ENCODE data around the gene SHC3. TPM values are rescaled to one million over a fixed set of nuclear protein-coding genes. Genes with fewer than 3 reads are reported as not detected.

SHC3 gene
- total and polyA plus RNA-seq, 9 of the 15 experiments (the other 6 are each of a cell fraction or from before 2014, with no cell fraction given), result not detected

DNA sequence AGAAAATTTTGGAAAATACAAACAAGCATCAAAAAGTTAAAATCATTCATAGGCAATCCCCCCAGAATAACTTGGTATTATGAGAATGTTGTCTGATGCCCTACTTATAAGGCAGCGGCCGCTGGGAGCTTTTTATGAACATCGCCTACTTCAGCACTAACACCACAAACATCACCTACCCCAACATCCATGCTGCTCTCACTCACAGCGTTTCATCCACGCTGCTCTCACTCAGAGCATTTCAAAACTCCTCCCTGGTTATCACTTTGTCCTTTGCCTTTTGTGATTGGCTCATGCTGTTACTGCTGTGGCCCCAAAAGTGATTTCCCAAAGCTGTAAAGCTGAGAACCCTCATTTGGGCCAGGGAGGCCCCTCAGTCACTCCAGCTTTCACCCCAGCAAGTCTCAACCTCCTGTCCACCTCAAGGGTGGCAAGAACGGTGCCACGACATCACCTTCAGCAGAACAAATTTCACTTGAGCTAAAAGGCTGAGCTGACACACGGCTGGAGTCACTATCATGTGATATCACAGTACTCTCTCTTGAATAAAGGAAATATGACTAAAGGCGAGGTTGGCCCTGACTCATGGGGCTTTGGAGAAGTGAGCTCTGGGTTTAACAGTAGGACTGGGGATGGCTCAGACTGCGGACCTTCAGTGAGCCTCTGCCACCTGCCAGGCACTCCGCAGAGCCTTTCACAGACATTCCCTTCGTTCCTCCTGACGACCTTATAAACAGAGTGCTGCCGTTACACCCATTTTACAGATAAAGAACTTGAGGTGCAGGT lies 25.2 kb downstream of the SHC3 start (continued):
- TF ChIP-seq, protein P1, sequence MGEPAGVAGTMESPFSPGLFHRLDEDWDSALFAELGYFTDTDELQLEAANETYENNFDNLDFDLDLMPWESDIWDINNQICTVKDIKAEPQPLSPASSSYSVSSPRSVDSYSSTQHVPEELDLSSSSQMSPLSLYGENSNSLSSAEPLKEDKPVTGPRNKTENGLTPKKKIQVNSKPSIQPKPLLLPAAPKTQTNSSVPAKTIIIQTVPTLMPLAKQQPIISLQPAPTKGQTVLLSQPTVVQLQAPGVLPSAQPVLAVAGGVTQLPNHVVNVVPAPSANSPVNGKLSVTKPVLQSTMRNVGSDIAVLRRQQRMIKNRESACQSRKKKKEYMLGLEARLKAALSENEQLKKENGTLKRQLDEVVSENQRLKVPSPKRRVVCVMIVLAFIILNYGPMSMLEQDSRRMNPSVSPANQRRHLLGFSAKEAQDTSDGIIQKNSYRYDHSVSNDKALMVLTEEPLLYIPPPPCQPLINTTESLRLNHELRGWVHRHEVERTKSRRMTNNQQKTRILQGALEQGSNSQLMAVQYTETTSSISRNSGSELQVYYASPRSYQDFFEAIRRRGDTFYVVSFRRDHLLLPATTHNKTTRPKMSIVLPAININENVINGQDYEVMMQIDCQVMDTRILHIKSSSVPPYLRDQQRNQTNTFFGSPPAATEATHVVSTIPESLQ (CRISPR knock-in tag; IDR thresholded peaks at IDR 0.05), result no peak
- TF ChIP-seq ZBTB1 (CRISPR knock-in tag; IDR thresholded peaks at IDR 0.05; ENCODE audit: borderline replicate concordance, low read depth) (no peak), HDGF (IDR thresholded peaks at IDR 0.05) (no peak), TFAM (CRISPR knock-in tag; conservative IDR thresholded peaks at IDR 0.05) (no peak)

DNA sequence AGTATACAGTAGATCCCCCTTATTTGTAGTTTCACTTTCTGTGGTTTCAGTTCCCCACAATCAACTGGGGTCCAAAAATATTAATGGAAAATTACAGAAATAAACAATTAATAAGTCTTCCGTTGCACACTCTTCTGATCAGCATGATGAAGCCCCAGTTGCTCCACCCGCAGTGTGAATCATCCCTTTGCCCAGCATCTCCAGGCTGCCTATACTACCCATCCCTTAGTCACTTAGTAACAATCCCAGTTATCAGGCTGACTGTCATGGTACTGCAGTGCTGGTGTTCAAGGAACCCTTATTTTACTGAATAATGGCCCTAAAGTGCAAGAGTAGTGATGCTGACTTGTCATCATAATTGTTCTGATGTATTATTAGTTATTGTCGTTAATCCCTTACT lies 28.9 kb downstream of the SHC3 start:
- ATAC-seq (no peak), FAIRE-seq (no peak), DNase-seq (ENCODE audit: extremely low read depth in 1 of 4, low spot score in 3 of 4) (no peak)
- CTCF ChIA-PET (ENCODE audit: low intra/inter-chr PET ratio), result no interaction called here
- no peak overlapping the region for H3K27ac ChIP-seq (ENCODE audit: extremely low read depth, low read depth, low read length)
- H3K4me2 ChIP-seq (ENCODE audit: insufficient read depth, low read length), result no peak overlapping the region
- H3K9me1 ChIP-seq (ENCODE audit: control insufficient read depth, insufficient read depth, low read length), result no peaks in the 10 kb centered on the region
- H3K36me3 ChIP-seq (ENCODE audit: control insufficient read depth, insufficient read depth, low read length), result no peaks in the 10 kb centered on the region
- POLR2A ChIA-PET, result no interaction called here
- H4K20me1 ChIP-seq (replicated peaks; ENCODE audit: control insufficient read depth, insufficient read depth, low read length), result no peaks in the 10 kb centered on the region
- no peak overlapping the region for H2AFZ ChIP-seq (ENCODE audit: low read depth, low read length)
- no peak overlapping the region for H3K4me3 ChIP-seq
- intact Hi-C loops (cut with micrococcal nuclease) (no loop called here), in situ Hi-C loops (cut with MboI) (no loop called here)
- H3K79me2 ChIP-seq (ENCODE audit: control insufficient read depth, insufficient read depth, low read length), result no peaks in the 10 kb centered on the region
- no TSS peak for BruUV-seq (replicated peaks)
- H3K9me3 ChIP-seq (replicated peaks; ENCODE audit: control insufficient read depth, insufficient read depth, low read depth, low read length), result no peaks in the 10 kb centered on the region
- no peaks in the 10 kb centered on the region; a peak in 1 of 5 replicates for H3K27me3 ChIP-seq (ENCODE audit: control insufficient read depth in 2 of 2, insufficient read depth in 2 of 2, low read length in 2 of 2)
- H3K4me1 ChIP-seq (replicated peaks in 1 of 2; ENCODE audit: control insufficient read depth in 2 of 2, insufficient read depth in 2 of 2, low read length in 2 of 2), result no peaks in the 10 kb centered on the region
- WGBS (ENCODE audit: insufficient coverage, low coverage, missing lambda C conversion rate), result 0% methylated on average over 3 of the region's 3 CpGs
- no peak overlapping the region for H3K9ac ChIP-seq (ENCODE audit: insufficient read depth in 1 of 2, low read depth in 2 of 2, low read length in 2 of 2)
- TF ChIP-seq NR4A1 (CRISPR knock-in tag; IDR thresholded peaks at IDR 0.05) (no peak), NR4A1 (tag; IDR thresholded peaks at IDR 0.05) (no peak), NCOR1 (IDR thresholded peaks at IDR 0.05) (no peak), BRF1 (IDR thresholded peaks at IDR 0.05; ENCODE audit: borderline replicate concordance, extremely low read depth, insufficient read length) (no peak)
- TF ChIP-seq, protein P2, sequence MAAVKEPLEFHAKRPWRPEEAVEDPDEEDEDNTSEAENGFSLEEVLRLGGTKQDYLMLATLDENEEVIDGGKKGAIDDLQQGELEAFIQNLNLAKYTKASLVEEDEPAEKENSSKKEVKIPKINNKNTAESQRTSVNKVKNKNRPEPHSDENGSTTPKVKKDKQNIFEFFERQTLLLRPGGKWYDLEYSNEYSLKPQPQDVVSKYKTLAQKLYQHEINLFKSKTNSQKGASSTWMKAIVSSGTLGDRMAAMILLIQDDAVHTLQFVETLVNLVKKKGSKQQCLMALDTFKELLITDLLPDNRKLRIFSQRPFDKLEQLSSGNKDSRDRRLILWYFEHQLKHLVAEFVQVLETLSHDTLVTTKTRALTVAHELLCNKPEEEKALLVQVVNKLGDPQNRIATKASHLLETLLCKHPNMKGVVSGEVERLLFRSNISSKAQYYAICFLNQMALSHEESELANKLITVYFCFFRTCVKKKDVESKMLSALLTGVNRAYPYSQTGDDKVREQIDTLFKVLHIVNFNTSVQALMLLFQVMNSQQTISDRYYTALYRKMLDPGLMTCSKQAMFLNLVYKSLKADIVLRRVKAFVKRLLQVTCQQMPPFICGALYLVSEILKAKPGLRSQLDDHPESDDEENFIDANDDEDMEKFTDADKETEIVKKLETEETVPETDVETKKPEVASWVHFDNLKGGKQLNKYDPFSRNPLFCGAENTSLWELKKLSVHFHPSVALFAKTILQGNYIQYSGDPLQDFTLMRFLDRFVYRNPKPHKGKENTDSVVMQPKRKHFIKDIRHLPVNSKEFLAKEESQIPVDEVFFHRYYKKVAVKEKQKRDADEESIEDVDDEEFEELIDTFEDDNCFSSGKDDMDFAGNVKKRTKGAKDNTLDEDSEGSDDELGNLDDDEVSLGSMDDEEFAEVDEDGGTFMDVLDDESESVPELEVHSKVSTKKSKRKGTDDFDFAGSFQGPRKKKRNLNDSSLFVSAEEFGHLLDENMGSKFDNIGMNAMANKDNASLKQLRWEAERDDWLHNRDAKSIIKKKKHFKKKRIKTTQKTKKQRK (IDR thresholded peaks at IDR 0.05; ENCODE audit: borderline replicate concordance, low read depth, low read length), result no peak
- TF ChIP-seq, protein P3, sequence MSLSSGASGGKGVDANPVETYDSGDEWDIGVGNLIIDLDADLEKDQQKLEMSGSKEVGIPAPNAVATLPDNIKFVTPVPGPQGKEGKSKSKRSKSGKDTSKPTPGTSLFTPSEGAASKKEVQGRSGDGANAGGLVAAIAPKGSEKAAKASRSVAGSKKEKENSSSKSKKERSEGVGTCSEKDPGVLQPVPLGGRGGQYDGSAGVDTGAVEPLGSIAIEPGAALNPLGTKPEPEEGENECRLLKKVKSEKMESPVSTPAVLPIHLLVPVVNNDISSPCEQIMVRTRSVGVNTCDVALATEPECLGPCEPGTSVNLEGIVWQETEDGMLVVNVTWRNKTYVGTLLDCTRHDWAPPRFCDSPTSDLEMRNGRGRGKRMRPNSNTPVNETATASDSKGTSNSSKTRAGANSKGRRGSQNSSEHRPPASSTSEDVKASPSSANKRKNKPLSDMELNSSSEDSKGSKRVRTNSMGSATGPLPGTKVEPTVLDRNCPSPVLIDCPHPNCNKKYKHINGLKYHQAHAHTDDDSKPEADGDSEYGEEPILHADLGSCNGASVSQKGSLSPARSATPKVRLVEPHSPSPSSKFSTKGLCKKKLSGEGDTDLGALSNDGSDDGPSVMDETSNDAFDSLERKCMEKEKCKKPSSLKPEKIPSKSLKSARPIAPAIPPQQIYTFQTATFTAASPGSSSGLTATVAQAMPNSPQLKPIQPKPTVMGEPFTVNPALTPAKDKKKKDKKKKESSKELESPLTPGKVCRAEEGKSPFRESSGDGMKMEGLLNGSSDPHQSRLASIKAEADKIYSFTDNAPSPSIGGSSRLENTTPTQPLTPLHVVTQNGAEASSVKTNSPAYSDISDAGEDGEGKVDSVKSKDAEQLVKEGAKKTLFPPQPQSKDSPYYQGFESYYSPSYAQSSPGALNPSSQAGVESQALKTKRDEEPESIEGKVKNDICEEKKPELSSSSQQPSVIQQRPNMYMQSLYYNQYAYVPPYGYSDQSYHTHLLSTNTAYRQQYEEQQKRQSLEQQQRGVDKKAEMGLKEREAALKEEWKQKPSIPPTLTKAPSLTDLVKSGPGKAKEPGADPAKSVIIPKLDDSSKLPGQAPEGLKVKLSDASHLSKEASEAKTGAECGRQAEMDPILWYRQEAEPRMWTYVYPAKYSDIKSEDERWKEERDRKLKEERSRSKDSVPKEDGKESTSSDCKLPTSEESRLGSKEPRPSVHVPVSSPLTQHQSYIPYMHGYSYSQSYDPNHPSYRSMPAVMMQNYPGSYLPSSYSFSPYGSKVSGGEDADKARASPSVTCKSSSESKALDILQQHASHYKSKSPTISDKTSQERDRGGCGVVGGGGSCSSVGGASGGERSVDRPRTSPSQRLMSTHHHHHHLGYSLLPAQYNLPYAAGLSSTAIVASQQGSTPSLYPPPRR (CRISPR knock-in tag; IDR thresholded peaks at IDR 0.05; ENCODE audit: borderline replicate concordance), result no peak
